Activated CD4-positive, alpha-beta T cell treated with anti-CD3 and anti-CD28 coated beads, Interleukin-2, amount 50 U/mL, for 4 hours (primary cell): ENCODE data around the gene FRG1.
"Not testable (repeated sequence)": the region's sequence is repeated elsewhere in the genome, so short reads cannot be mapped to it uniquely, and the experiment has no call there.

Experiments
- DNase-seq, 2 experiments: peaks; one replicate each; pipeline ENCODE4 v3.0.0-alpha.2; 2020

The FRG1 gene

GRCh38 chr4:189985651-189986243 lies 45.1 kb downstream of the FRG1 start:
- DNase-seq, result not testable (repeated sequence)

GRCh38 chr4:189988877-189989431 lies 48.3 kb downstream of the FRG1 start:
- no peak for DNase-seq

- DNase-seq, result not testable (repeated sequence)
Observed at GRCh38 chr4:189989941-189990340, 49.3 kb downstream of the FRG1 start.
